Stimulated activated CD4-positive, alpha-beta T cell treated with anti-CD3 and anti-CD28 coated beads, Interleukin-4, amount 100 ng/mL, for 24 hours (primary cell): ENCODE measurements around the gene WDR49.

Experiments used
- DNase-seq: peaks from one replicate; pipeline ENCODE4 v3.0.0-alpha.2; 2020

The WDR49 gene

GRCh38 chr3:167483708-167484475, 169.8 kb downstream of the WDR49 start:
- no peak for DNase-seq

- DNase-seq: no peak
Measured at GRCh38 chr3:167481164-167481563, 172.6 kb downstream of the WDR49 start.

GRCh38 chr3:167480748-167481147, 173.0 kb downstream of the WDR49 start:
- DNase-seq: no peak

- DNase-seq: no peak
Measured at GRCh38 chr3:167473863-167474262, 179.9 kb downstream of the WDR49 start, which contains the start of gene SERPINI2. SERPINI2 (minus strand) TSS chr3:167474042; CDS start chr3:167471834, 2,208 bp downstream.

- DNase-seq: no peak
Measured at GRCh38 chr3:167469381-167469780, 184.4 kb downstream of the WDR49 start.

GRCh38 chr3:167467848-167468611, 185.7 kb downstream of the WDR49 start:
- no peak for DNase-seq

- no peak for DNase-seq
Measured at GRCh38 chr3:167466966-167467365, 186.8 kb downstream of the WDR49 start.

GRCh38 chr3:167456157-167456799, 197.5 kb downstream of the WDR49 start:
- no peak for DNase-seq

- DNase-seq: no peak
Measured at GRCh38 chr3:167453815-167454214, 199.9 kb downstream of the WDR49 start.

- no peak for DNase-seq
Measured at GRCh38 chr3:167451282-167451681, 202.5 kb downstream of the WDR49 start.

- DNase-seq: no peak
Measured at GRCh38 chr3:167450675-167451074, 203.1 kb downstream of the WDR49 start.

- DNase-seq: no peak
Measured at GRCh38 chr3:167450195-167450594, 203.5 kb downstream of the WDR49 start.

GRCh38 chr3:167445491-167445890, 208.3 kb downstream of the WDR49 start:
- no peak for DNase-seq

- DNase-seq: no peak
Measured at GRCh38 chr3:167441256-167441655, 212.5 kb downstream of the WDR49 start.

- DNase-seq: no peak
Measured at GRCh38 chr3:167437428-167438139, 216.2 kb downstream of the WDR49 start.
